Panc1 (cell line): ENCODE data around the gene PXDN. TPM values are rescaled to one million over a fixed set of nuclear protein-coding genes. Genes with fewer than 3 reads are reported as not detected.
A peak's percentile ranks its signal among the peaks of the same experiment; 100 is the strongest.

Experiments used
- ATAC-seq: fragments of 200-7000 bp; cut with Tn5 transposase; 2 replicates; pipeline ENCODE4 v1.9.1; 2020; ENCODE audit warnings: mild to moderate bottlenecking, moderate library complexity
- BruUV-seq: library from RNA; stranded (reverse); fragments of 400-500 nt; replicated peaks from 2 replicates; lab custom pipeline; 2021; lab: Mats Ljungman, UMichigan
- CTCF ChIA-PET: fragments of 300-600 bp; sonication (Branson Sonifier 250); formaldehyde crosslinking; loops from one replicate; lab custom pipeline; 2022; ENCODE audit warnings: antibody characterized with exemption; lab: Charles Lee
- POLR2A ChIA-PET: fragments of 300-600 bp; sonication (Branson Sonifier 250); formaldehyde crosslinking; loops from one replicate; lab custom pipeline; 2022; ENCODE audit warnings: antibody characterized with exemption; lab: Charles Lee
- DNase-seq: peaks from one replicate; pipeline ENCODE4 v3.0.0-alpha.2; 2010; ENCODE audit warnings: low read depth, low spot score
- H3K27ac ChIP-seq: 2 replicates; pipeline ENCODE4 v1.5.1; 2011; ENCODE audit warnings: mild to moderate bottlenecking, low read length, inconsistent platforms
- H3K27me3 ChIP-seq: fragments of 200-500 bp; sonication (Bioruptor generic); 2 replicates; pipeline ENCODE4 v1.6.0; 2014; ENCODE audit warnings: low read length, inconsistent platforms; ENCODE audit not compliant: control insufficient read depth, insufficient read depth
- H3K36me3 ChIP-seq: fragments of 200-500 bp; sonication (Bioruptor generic); 2 replicates; pipeline ENCODE4 v1.5.1; 2014; ENCODE audit warnings: inconsistent platforms, mild to moderate bottlenecking, low read length, moderate library complexity; ENCODE audit not compliant: control insufficient read depth, insufficient read depth
- H3K4me1 ChIP-seq: 2 replicates; pipeline ENCODE4 v1.5.1; 2011; ENCODE audit warnings: inconsistent platforms, mild to moderate bottlenecking, low read length, moderate library complexity; ENCODE audit not compliant: control insufficient read depth, insufficient read depth
- H3K4me3 ChIP-seq, 2 experiments: 2 replicates each; pipeline ENCODE4 v1.5.1; 2011 to 2012; ENCODE audit warnings: low read depth in 2 of 2, low read length in 2 of 2, mild to moderate bottlenecking in 2 of 2, inconsistent platforms in 1 of 2, moderate library complexity in 1 of 2
- H3K9me3 ChIP-seq: fragments of 200-500 bp; sonication (Bioruptor generic); 2 replicates; pipeline ENCODE4 v1.5.1; 2014; ENCODE audit warnings: low read depth, mild to moderate bottlenecking, inconsistent platforms, low read length, moderate library complexity; ENCODE audit not compliant: control insufficient read depth, insufficient read depth
- POLR2AphosphoS5 ChIP-seq: IDR thresholded peaks from 2 replicates; pipeline ENCODE4 v1.6.1; 2012; ENCODE audit warnings: mild to moderate bottlenecking, low read depth, low read length, moderate library complexity
- SIN3A ChIP-seq: IDR thresholded peaks from 2 replicates; pipeline ENCODE4 v1.6.1; 2012; ENCODE audit warnings: low read depth, mild to moderate bottlenecking, low read length, moderate library complexity, borderline replicate concordance; ENCODE audit not compliant: insufficient read depth
- TCF7L2 ChIP-seq: IDR thresholded peaks from 2 replicates; pipeline ENCODE4 v1.6.1; 2011; ENCODE audit warnings: mild to moderate bottlenecking, low read depth, low read length, inconsistent platforms
- in situ Hi-C: cut with HindIII; loops from 2 replicates; pipeline ENCODE4 v1.10.0; 2016; ENCODE audit warnings: low sequenced_read_pairs, low pct_unique_long_range_greater_than_20kb
- intact Hi-C: fragments of 100-400 bp; cut with micrococcal nuclease; formaldehyde crosslinking; loops from one replicate; pipeline ENCODE4 v1.10.0; 2022; ENCODE audit not compliant: unreplicated experiment
- total RNA-seq: library from RNA; stranded (reverse); gene quantifications from one replicate; pipeline ENCODE4 v1.2.1, GENCODE V29; 2021; ENCODE audit not compliant: unreplicated experiment
- TF ChIP-seq, protein P1 (sequence below), 2 experiments: IDR thresholded peaks; 2 replicates each; pipeline ENCODE4 v1.6.1; 2011 to 2012; ENCODE audit warnings: low read depth in 2 of 2, control low read depth in 1 of 2, low read length in 1 of 2, mild to moderate bottlenecking in 1 of 2, moderate library complexity in 1 of 2; ENCODE audit not compliant: insufficient read depth in 1 of 2
- TF ChIP-seq, protein P2 (sequence below): fragments of 450-650 bp; IDR thresholded peaks from 2 replicates; pipeline ENCODE4 v1.5.1; 2017; ENCODE audit warnings: mild to moderate bottlenecking

PXDN gene
- total RNA-seq, 1 experiment from 2014 or later: 2.5 TPM

DNA sequence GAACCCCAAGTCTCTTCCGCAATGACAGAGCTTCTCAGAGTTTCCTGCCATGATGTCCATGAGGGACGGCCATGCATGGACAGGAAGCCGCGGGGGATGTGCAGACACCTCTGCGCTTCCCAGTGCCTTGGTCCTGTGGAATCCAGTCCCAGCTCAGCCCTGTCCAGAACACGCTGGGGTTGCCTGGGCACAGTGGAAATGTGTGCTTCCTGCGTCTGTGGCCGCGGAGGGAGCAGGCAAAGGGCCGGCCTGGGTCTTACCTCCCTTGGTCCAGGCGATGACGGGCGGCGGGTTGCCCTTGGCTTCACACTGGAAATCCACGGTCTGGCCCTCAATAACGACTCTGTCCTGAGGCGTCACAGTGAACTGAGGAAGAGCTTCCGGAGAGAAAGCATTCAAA lies 79.6 kb downstream of the PXDN start:
- CTCF ChIA-PET: interaction anchor here (0.6 kb wide), 1 partner anchor 711 kb away, joined by 8 read pairs; no protein-coding TSS in a partner anchor
- TF ChIP-seq POLR2AphosphoS5: no peak
- TF ChIP-seq SIN3A: no peak
- TF ChIP-seq, protein P1, sequence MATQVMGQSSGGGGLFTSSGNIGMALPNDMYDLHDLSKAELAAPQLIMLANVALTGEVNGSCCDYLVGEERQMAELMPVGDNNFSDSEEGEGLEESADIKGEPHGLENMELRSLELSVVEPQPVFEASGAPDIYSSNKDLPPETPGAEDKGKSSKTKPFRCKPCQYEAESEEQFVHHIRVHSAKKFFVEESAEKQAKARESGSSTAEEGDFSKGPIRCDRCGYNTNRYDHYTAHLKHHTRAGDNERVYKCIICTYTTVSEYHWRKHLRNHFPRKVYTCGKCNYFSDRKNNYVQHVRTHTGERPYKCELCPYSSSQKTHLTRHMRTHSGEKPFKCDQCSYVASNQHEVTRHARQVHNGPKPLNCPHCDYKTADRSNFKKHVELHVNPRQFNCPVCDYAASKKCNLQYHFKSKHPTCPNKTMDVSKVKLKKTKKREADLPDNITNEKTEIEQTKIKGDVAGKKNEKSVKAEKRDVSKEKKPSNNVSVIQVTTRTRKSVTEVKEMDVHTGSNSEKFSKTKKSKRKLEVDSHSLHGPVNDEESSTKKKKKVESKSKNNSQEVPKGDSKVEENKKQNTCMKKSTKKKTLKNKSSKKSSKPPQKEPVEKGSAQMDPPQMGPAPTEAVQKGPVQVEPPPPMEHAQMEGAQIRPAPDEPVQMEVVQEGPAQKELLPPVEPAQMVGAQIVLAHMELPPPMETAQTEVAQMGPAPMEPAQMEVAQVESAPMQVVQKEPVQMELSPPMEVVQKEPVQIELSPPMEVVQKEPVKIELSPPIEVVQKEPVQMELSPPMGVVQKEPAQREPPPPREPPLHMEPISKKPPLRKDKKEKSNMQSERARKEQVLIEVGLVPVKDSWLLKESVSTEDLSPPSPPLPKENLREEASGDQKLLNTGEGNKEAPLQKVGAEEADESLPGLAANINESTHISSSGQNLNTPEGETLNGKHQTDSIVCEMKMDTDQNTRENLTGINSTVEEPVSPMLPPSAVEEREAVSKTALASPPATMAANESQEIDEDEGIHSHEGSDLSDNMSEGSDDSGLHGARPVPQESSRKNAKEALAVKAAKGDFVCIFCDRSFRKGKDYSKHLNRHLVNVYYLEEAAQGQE (IDR thresholded peaks at IDR 0.05; ENCODE audit: insufficient read depth in 1 of 2, low read depth in 2 of 2, low read length in 1 of 2): no peak
- no peak for TF ChIP-seq TCF7L2
- TF ChIP-seq, protein P2, sequence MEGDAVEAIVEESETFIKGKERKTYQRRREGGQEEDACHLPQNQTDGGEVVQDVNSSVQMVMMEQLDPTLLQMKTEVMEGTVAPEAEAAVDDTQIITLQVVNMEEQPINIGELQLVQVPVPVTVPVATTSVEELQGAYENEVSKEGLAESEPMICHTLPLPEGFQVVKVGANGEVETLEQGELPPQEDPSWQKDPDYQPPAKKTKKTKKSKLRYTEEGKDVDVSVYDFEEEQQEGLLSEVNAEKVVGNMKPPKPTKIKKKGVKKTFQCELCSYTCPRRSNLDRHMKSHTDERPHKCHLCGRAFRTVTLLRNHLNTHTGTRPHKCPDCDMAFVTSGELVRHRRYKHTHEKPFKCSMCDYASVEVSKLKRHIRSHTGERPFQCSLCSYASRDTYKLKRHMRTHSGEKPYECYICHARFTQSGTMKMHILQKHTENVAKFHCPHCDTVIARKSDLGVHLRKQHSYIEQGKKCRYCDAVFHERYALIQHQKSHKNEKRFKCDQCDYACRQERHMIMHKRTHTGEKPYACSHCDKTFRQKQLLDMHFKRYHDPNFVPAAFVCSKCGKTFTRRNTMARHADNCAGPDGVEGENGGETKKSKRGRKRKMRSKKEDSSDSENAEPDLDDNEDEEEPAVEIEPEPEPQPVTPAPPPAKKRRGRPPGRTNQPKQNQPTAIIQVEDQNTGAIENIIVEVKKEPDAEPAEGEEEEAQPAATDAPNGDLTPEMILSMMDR: no peak
- in situ Hi-C loops: no loop called here
- H3K36me3 ChIP-seq: no peaks in the 10 kb centered on the region
- no peak for ATAC-seq
- no peaks in the 10 kb centered on the region for H3K4me1 ChIP-seq
- DNase-seq: no peak
- H3K9me3 ChIP-seq: no peaks in the 10 kb centered on the region
- H3K4me3 ChIP-seq: no peak overlapping the region
- peak overlapping the region; percentile 46; the same call in 1 of the 2 replicates for H3K27ac ChIP-seq
- BruUV-seq: no TSS peak
- intact Hi-C loops: no loop called here
- POLR2A ChIA-PET: no interaction called here
- H3K27me3 ChIP-seq: no peaks in the 10 kb centered on the region

DNA sequence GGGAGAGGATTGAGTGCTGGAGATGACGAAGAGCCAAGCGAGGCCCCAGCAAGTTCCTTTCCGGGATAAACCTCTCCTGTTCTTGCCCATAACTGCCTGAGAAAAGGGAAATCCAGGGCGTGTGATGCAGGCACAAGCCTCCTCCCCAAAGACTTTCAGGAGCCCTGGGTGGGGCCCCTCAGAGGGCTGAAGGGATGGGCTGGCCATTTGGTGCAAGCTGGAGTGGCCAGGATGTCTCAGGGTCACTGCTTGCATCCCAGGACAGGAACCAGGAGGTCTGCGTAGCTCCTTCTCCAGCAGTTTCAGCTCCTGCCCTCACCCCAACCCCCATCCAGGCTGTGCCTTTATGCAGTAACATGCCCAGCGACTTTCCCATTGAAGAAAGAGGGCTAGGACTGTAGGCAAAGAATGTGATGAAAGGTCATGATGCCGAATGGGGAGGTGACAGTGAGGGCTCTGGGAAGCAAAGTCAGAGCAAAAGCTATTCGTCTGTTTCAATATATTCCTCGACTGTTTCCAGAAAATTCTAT lies 80.2 kb downstream of the PXDN start:
- DNase-seq (no peak), ATAC-seq (no peak)
- H3K4me3 ChIP-seq: no peak overlapping the region
- TF ChIP-seq, protein P2: no peak
- TF ChIP-seq, protein P1 (IDR thresholded peaks at IDR 0.05; ENCODE audit: insufficient read depth in 1 of 2, low read depth in 2 of 2, low read length in 1 of 2): no peak
- TF ChIP-seq SIN3A (no peak), TCF7L2 (no peak), POLR2AphosphoS5 (no peak)
- POLR2A ChIA-PET: no interaction called here
- H3K4me1 ChIP-seq: no peaks in the 10 kb centered on the region
- no TSS peak for BruUV-seq
- in situ Hi-C loops (no loop called here), intact Hi-C loops (no loop called here)
- peak overlapping the region; percentile 55; the same call in 1 of the 2 replicates for H3K27ac ChIP-seq
- no peaks in the 10 kb centered on the region for H3K36me3 ChIP-seq
- H3K27me3 ChIP-seq: no peaks in the 10 kb centered on the region
- no peaks in the 10 kb centered on the region for H3K9me3 ChIP-seq
- CTCF ChIA-PET: interaction anchor here (0.6 kb wide), 1 partner anchor 711 kb away, joined by 8 read pairs; no protein-coding TSS in a partner anchor
